Caki2 (cell line): ENCODE results near the gene CTIF. TPM values are rescaled to one million over a fixed set of nuclear protein-coding genes. Genes with fewer than 3 reads are reported as not detected.

Experiments used
- DNase-seq: peaks from one replicate; pipeline ENCODE4 v3.0.0-alpha.2; 2015; ENCODE audit warnings: low read depth
- in situ Hi-C: cut with HindIII; loops from 2 replicates; pipeline ENCODE4 v1.10.0; 2016; ENCODE audit warnings: low sequenced_read_pairs, low pct_unique_long_range_greater_than_20kb, mixed read lengths
- total RNA-seq: library from RNA; depleted of rRNA; stranded (reverse); fragments of >200 nt; shearing (Covaris generic); gene quantifications from 2 replicates; pipeline ENCODE4 v1.2.3, GENCODE V29; 2014; ENCODE audit warnings: low replicate concordance

CTIF gene
- total RNA-seq, 1 experiment from 2014 or later, result 3.7 TPM

- in situ Hi-C loops, result no loop called here
- DNase-seq, result no peak
These were observed 71.3 kb downstream of the CTIF start for GRCh38 chr18:48609820-48610815.

GRCh38 chr18:48611203-48611602 lies 72.4 kb downstream of the CTIF start:
- DNase-seq, result no peak
- in situ Hi-C loops, result no loop called here

- no peak for DNase-seq
- in situ Hi-C loops, result no loop called here
These were observed 73.1 kb downstream of the CTIF start for GRCh38 chr18:48611785-48612480.

- in situ Hi-C loops, result no loop called here
These were observed 73.7 kb downstream of the CTIF start for GRCh38 chr18:48612511-48612910.

GRCh38 chr18:48612917-48613316 lies 74.1 kb downstream of the CTIF start:
- DNase-seq, result no peak
- in situ Hi-C loops, result no loop called here

More at GRCh38 chr18:48612511-48612910, 73.7 kb downstream of the CTIF start:
- no peak for DNase-seq

GRCh38 chr18:48613589-48614404 lies 75.0 kb downstream of the CTIF start:
- DNase-seq, result no peak
- in situ Hi-C loops, result no loop called here

- DNase-seq, result no peak
- in situ Hi-C loops, result no loop called here
These were observed 77.0 kb downstream of the CTIF start for GRCh38 chr18:48615566-48616401.

- in situ Hi-C loops, result no loop called here
These were observed 77.8 kb downstream of the CTIF start for GRCh38 chr18:48616484-48617255.

GRCh38 chr18:48617844-48618497 lies 79.1 kb downstream of the CTIF start:
- DNase-seq, result no peak
- in situ Hi-C loops, result no loop called here

More at GRCh38 chr18:48616484-48617255, 77.8 kb downstream of the CTIF start:
- no peak for DNase-seq

GRCh38 chr18:48619016-48619415 lies 80.2 kb downstream of the CTIF start:
- in situ Hi-C loops, result no loop called here
- no peak for DNase-seq

GRCh38 chr18:48619501-48619900 lies 80.7 kb downstream of the CTIF start:
- in situ Hi-C loops, result no loop called here

GRCh38 chr18:48620071-48620470 lies 81.2 kb downstream of the CTIF start:
- no peak for DNase-seq
- in situ Hi-C loops, result no loop called here

More at GRCh38 chr18:48619501-48619900, 80.7 kb downstream of the CTIF start:
- no peak for DNase-seq

GRCh38 chr18:48621240-48621639 lies 82.4 kb downstream of the CTIF start:
- in situ Hi-C loops, result no loop called here
- DNase-seq, result no peak

- DNase-seq, result no peak
- in situ Hi-C loops, result no loop called here
These were observed 83.2 kb downstream of the CTIF start for GRCh38 chr18:48621815-48622555.

- in situ Hi-C loops, result no loop called here
- DNase-seq, result no peak
These were observed 84.1 kb downstream of the CTIF start for GRCh38 chr18:48622911-48623431.
